Measurements from ENCODE around the gene FAM229A.
"Not testable (repeated sequence)": the region's sequence is repeated elsewhere in the genome, so short reads cannot be mapped to it uniquely, and the experiment has no call there.

The FAM229A gene

GRCh38 chr1:32362474-32363313 lies at the start of gene FAM229A, which contains the start of gene TSSK3:
FAM229A (minus strand) TSS chr1:32362485; CDS start chr1:32362091, 394 bp downstream.
TSSK3 (plus strand) TSS chr1:32362539; CDS start chr1:32362702, 163 bp downstream.
- DNase-seq, result no peak

GRCh38 chr1:32411261-32411660 lies 49.0 kb upstream of the FAM229A start:
- no peak for DNase-seq

- DNase-seq, result no peak
Observed at GRCh38 chr1:32406629-32407111, 44.4 kb upstream of the FAM229A start.

DNA sequence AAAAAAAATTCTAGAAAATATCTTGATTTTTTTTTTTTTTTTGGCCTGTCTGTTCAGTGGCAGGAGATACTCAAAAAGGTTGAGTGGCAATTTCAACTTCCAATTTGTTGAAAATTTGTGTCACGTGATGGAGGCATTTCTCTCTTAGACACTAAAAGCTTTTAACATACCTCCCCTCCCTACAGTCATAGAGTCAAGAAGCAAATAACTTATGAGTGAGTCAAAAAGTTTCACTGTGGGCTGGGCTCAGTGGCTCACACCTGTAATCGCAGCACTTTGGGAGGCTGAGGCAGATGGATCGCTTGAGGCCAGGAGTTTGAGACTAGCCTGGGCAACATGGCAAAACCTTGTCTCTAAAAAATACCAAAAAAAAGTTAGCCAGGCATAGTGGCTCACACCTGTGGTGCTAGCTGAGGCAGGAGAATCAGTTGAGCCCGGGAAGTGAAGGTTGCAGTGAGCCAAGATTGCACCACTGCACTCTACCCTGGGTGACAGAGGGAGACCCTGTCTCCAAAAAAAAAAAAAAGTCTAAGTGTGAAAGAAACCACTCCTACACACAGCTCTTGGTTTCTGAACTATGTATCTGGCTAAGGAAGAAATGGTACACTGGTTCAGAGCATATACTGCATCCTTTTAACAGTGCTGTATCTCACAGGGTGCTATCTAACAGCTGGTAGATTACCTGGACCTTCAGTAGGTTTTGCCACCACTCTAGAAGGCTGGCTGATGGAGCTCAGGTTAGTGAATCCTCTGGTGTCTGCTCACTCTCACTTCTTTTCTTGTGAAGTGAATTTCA lies 43.6 kb upstream of the FAM229A start:
- no peak for DNase-seq

DNA sequence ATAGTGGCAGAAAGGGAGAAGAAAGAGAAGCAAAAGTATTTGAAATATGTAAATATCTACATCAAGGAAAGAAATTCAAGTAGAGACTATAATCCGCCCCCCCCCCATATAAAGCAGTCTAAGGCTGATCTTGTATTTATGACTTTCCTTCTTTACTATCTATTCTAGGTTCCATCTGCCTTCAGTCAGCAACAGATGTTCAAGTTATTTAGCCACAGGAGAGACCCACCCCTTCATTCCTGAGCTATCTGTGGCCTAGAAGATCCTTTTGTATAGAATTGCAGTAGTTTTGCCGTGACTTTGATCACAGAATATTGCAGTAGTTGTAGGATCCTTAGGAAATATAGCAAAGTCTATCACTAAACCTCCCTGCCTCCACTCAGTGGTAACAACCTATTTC lies 42.7 kb upstream of the FAM229A start:
- no peak for DNase-seq

DNA sequence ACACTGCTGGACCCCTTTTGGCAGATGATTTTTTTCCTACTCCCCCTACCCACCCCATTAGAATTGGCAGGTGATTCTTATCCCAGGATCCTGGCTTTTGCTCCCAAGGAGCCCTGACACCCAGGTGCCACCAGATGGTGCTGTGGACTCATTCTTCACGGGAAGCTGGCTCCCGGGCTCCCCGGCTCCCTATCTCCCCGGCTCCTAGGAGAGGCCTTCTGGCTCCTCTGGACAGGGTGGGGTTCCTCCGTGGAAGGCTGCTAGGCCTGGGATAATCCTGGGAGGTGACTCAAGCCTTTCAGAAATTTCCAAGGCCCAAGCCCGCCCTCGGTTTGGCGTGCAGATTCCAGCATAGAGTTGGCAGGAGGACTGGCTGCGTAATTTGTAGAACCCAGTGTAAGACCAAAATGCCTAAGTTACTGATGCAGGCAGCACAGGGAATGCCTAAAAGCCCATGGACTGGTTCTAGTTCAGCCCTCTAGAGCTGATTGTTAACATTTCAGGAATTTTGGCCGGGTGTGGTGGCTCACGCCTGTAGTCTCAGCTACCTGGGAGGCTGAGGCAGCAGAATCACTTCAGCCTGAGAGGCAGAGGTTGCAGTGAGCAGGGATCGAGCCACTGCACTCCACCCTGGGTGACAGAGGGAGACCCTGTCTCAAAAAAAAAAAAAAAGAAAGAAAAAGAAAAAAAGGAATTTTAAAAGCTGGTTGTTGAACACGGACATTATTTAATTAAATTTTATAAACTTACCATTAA lies 38.8 kb upstream of the FAM229A start:
- DNase-seq, result no peak

GRCh38 chr1:32399843-32400242 lies 37.6 kb upstream of the FAM229A start:
- DNase-seq, result no peak

GRCh38 chr1:32398401-32398800 lies 36.1 kb upstream of the FAM229A start:
- DNase-seq, result no peak

DNA sequence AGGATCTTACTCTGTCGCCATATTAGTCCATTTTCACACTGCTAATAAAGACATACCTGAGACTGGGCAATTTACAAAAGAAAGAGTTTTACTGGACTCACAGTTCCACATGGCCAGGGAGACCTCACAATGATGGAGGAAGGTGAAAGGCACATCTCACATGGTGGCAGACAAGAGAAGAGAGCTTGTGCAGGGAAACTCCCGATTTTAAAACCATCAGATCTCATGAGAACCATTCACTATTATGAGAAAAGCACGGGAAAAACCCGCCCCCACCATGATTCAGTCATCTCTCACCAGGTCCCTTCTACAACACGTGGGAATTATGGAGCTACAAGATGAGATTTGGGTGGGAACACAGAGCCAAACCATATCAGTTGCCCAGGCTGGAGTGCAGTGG lies 34.2 kb upstream of the FAM229A start:
- not testable (repeated sequence) for DNase-seq

DNA sequence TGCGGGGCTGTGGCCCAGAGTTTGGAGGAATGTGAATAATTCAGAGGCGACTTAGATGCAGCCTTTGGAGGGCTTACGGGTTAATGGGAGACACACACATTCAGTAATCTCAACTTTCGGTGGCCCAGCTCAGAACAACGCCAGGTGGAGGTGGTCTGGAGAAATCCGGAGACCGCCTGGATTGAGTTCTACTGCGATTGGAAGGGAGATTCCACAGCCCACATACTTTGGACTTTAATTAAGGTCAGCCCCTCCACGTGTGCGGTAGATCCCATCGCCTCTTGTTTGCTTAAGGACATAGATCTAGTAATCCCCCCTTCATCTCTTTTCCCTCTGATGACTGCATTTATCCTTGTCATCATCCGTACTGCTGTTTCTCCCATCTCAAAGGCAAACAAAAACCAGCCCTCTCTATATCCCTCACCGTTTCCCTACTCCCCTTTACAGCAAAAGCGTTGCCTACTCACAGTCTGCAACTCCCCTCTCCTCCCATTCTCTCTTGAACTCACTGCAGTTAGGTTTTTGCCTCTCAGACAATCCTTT lies 32.7 kb upstream of the FAM229A start:
- no peak for DNase-seq

- peak; percentile 98 for DNase-seq
Observed at GRCh38 chr1:32394141-32394889, 32.0 kb upstream of the FAM229A start, which contains the start of gene BSDC1. BSDC1 (minus strand) TSS chr1:32394441; CDS start chr1:32394414, 27 bp downstream.

DNA sequence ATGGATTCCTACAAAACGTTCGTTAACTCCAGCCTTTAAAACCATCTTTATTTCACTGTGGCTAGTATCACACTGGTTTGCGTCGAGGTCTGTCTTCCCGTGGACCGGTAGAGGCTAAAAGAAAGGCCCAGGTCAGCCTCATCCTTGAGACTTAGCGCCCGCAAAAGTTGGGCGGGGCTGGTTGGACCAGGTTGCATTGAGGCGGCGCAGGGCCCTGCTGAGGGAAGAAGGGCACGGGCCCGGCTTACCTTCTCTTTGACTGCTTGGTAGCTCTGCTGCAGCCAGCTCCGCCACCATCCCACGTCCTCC lies 31.5 kb upstream of the FAM229A start:
- no peak for DNase-seq

DNA sequence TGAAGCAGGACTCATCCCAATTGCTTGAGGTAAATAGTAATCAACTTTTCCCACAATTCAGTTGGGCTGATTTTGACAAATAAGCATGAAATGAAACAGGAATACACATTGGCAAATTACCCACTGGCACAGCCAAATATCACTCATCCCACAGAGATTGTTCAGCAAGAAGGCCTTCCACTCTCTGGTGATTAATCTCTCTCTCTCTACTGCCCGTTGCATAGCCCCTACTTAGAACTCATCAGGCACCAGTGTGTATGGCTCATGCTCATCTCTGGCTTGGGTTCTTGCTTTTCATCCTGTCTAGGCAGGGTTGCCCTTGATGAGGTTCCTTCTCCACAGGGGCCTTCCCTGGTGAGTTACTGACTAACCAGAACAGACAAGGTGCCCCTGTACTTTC lies 30.9 kb upstream of the FAM229A start:
- DNase-seq, result no peak

- DNase-seq, result peak; percentile 92
Observed at GRCh38 chr1:32392325-32392724, 30.0 kb upstream of the FAM229A start.

- DNase-seq, result peak; percentile 71
Observed at GRCh38 chr1:32390904-32391870, 28.9 kb upstream of the FAM229A start.

DNA sequence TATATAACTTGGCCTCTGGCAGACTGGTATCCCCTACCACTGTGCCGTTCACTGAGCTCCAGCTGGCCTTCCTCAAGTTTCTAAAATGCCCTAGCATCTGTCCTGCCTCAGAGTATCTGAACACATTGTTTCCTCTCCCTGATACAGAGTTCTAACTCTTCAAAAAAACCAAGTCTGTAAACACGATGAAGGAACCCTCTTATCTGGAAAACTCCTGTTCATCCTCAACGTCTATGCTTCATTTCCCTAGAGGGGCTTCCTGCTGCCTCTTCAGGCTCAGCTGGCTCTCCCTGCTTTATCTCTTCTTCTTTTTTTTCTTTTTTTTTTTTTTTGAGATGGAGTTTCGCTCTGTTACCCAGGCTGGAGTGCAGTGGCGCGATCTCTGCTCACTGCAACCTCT lies 26.4 kb upstream of the FAM229A start:
- DNase-seq, result no peak

DNA sequence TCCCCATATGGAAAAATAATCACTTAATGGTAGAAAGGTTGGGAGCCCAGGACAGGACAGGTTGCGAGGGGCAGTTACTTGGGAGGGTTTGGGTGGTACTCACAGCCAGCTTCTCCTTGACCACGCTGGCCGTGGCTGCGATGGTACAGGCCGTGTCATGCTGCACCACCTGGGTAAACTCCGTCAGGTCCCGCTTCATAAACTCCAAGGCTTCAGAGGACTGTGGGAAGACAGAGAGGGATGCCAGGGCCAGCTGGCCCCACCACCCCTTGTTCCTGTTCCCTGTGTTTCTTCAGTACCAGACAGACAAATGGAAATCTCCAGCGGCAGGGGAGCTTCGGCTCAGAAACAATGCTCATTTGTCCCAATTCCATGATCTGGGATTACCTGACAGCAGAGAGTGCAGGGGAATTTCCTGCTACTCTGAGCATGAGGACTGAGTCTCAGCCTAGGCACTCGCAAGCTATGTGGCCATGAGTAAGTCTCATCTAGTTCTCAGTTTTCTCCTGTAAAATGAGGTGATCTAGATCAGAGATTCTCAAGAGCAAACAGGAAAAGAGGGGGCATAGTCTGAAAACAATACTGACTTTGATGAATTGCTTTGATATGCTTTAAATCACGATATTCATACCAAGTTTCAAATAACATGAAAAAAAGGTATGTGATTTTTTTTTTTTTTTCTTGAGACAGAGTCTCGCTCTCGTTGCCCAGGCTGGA lies 24.5 kb upstream of the FAM229A start:
- DNase-seq, result no peak

DNA sequence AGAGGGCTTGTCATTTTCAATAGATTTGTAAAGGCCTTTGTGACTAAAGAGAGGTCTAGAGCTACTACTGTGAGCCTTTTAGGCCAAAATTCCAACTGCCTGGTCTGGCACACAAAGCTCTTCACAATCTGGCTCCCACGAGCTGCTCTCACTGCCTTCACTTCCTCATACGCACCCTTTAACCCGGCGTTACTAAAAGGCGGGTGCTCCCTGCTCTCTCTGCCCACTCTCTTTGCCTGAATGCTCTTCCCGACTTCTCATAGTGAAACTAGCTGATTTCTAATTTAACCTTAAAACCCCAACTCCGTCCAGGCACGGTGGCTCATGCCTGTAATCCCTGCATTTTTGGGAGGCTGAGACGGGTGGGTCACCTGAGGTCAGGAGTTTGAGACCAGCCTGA lies 17.8 kb upstream of the FAM229A start:
- DNase-seq, result no peak

GRCh38 chr1:32377541-32378220 lies 15.4 kb upstream of the FAM229A start:
- DNase-seq, result no peak

DNA sequence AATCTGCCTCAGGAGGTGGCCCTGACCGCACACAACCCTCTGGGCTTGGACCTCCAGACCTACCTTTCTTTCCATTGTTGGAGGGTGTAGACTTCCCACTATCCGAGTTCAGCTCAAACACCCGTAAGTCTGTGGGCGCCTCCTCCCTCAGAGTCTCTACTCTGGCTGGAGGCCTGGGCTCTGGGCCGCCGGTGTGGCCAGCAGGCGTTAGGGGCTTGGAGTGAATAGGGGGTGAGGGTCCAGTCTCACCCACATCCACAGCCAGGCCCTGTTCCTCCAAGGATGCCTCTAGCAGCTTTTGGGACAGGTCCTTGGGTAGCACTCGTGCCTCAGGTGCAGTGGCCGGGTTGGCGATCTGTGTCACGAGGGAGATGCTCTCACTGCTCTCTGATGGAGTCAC lies 13.9 kb upstream of the FAM229A start:
- no peak for DNase-seq
